ENCODE results near the gene TARS3.

DNA sequence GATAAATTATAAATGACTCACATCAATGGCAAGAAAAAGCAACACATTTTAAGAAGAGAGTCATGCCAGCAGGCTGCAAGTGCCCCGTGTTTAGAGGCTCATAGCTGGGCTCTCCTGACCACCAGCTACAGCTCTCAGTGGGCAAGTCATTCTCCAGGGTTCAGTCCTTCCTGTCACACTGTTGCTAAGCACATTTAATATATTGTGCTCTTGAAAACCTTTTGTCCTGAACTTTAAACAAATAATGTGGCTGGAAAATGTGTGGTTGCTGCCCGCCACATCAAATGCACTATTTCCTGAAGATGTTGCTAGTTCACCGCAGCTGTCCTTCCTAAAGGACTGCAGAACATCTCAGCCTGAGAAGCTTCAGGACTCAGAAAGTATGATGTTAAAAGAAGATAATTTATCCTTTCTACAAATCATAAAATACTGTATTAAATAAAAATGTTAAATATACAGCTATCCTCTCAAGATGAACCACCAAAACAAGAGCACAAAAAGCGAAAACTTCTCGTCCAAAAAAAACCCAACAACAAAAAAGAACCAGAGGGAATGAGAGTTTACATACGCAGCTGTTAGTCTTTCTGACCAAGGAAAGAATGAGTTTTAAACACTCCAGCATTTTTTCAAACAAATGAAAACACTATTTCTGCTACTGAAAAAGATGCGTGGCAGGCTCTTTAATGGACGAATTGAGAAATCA lies 951 bp downstream of the TARS3 start:
- TF ChIP-seq CTCF (IDR thresholded peaks at IDR 0.05) = no peak
- no peak for TF ChIP-seq POLR2A (IDR thresholded peaks at IDR 0.05)
